DND-41 (cell line): ENCODE results near the gene RNF213.

Experiments used
- EZH2 ChIP-seq: IDR thresholded peaks from 3 replicates; pipeline ENCODE4 v1.6.1; 2012; ENCODE audit warnings: borderline replicate concordance, low read depth, mild to moderate bottlenecking, moderate library complexity, low read length, inconsistent platforms; ENCODE audit not compliant: severe bottlenecking
- TF ChIP-seq, protein P1 (sequence below): IDR thresholded peaks from 2 replicates; pipeline ENCODE4 v1.5.1; 2012; ENCODE audit warnings: borderline replicate concordance, low read length, moderate library complexity, mild to moderate bottlenecking; ENCODE audit not compliant: poor library complexity, severe bottlenecking; ENCODE audit errors: extremely low read depth

- TF ChIP-seq, protein P1, sequence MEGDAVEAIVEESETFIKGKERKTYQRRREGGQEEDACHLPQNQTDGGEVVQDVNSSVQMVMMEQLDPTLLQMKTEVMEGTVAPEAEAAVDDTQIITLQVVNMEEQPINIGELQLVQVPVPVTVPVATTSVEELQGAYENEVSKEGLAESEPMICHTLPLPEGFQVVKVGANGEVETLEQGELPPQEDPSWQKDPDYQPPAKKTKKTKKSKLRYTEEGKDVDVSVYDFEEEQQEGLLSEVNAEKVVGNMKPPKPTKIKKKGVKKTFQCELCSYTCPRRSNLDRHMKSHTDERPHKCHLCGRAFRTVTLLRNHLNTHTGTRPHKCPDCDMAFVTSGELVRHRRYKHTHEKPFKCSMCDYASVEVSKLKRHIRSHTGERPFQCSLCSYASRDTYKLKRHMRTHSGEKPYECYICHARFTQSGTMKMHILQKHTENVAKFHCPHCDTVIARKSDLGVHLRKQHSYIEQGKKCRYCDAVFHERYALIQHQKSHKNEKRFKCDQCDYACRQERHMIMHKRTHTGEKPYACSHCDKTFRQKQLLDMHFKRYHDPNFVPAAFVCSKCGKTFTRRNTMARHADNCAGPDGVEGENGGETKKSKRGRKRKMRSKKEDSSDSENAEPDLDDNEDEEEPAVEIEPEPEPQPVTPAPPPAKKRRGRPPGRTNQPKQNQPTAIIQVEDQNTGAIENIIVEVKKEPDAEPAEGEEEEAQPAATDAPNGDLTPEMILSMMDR: no peak
- TF ChIP-seq EZH2: no peak
Observed at GRCh38 chr17:80253631-80254395, 6.8 kb upstream of the RNF213 start.
